H1 (cell line): Measurements from ENCODE around the gene EPS8. TPM values are rescaled to one million over a fixed set of nuclear protein-coding genes. Genes with fewer than 3 reads are reported as not detected.
A peak's percentile ranks its signal among the peaks of the same experiment; 100 is the strongest.

ENCODE experiments used
- CTCF ChIA-PET: fragments of 300-600 bp; sonication (Branson Sonifier 250); formaldehyde crosslinking; loops from one replicate; lab custom pipeline; 2021; ENCODE audit not compliant: partially characterized antibody; lab: Charles Lee
- POLR2A ChIA-PET: fragments of 300-600 bp; sonication (Branson Sonifier 250); formaldehyde crosslinking; loops from one replicate; lab custom pipeline; 2021; ENCODE audit warnings: inconsistent platforms; ENCODE audit not compliant: partially characterized antibody; lab: Charles Lee
- DNase-seq, 2 experiments: peaks; one replicate each; pipeline versions ENCODE4 v3.0.0 to v3.0.0-alpha.2; 2010 to 2022; ENCODE audit warnings: low spot score in 2 of 2, low read depth in 1 of 2, mixed read lengths in 1 of 2
- FAIRE-seq: peaks from 2 replicates; lab custom pipeline; 2011; peaks lifted over from hg19 to GRCh38; lab: Jason Lieb, UNC
- H2AFZ ChIP-seq: 2 replicates; pipeline ENCODE4 v1.8.1; 2012; ENCODE audit warnings: low read length, inconsistent platforms
- H2AK5ac ChIP-seq: 2 replicates; pipeline ENCODE4 v1.6.1; 2013; ENCODE audit warnings: low read depth, low read length
- H2BK120ac ChIP-seq: replicated peaks from 2 replicates; pipeline ENCODE3; 2013; ENCODE audit warnings: low read depth, low read length, inconsistent platforms
- H2BK12ac ChIP-seq: 2 replicates; pipeline ENCODE4 v1.6.1; 2013; ENCODE audit warnings: low read depth, low read length
- H2BK15ac ChIP-seq: 2 replicates; pipeline ENCODE4 v1.6.1; 2013; ENCODE audit warnings: low read length
- H2BK20ac ChIP-seq: 2 replicates; pipeline ENCODE4 v1.6.1; 2013; ENCODE audit warnings: low read length
- H2BK5ac ChIP-seq: 2 replicates; pipeline ENCODE4 v1.6.1; 2013; ENCODE audit warnings: low read depth, low read length
- H3K14ac ChIP-seq: 2 replicates; pipeline ENCODE4 v1.6.1; 2013; ENCODE audit warnings: inconsistent platforms; ENCODE audit not compliant: insufficient read length
- H3K18ac ChIP-seq: 2 replicates; pipeline ENCODE4 v1.6.1; 2013; ENCODE audit warnings: low read length; ENCODE audit errors: extremely low read depth
- H3K23ac ChIP-seq: 2 replicates; pipeline ENCODE4 v1.6.1; 2013; ENCODE audit warnings: inconsistent platforms; ENCODE audit not compliant: insufficient read length
- H3K23me2 ChIP-seq: 2 replicates; pipeline ENCODE4 v1.6.1; 2013; ENCODE audit warnings: low read depth, low read length
- H3K27ac ChIP-seq: 2 replicates; pipeline ENCODE4 v1.6.1; 2011; ENCODE audit warnings: low read depth, low read length, inconsistent platforms
- H3K27me3 ChIP-seq, 4 experiments: replicated peaks in 1 of 4; 1 replicate in 1 of 4; 2 replicates in 3 of 4; pipeline versions ENCODE4 v1.6.1 to v1.8.1; 2011 to 2013; ENCODE audit warnings: low read length in 3 of 4, mild to moderate bottlenecking in 3 of 4, inconsistent platforms in 2 of 4, mixed read lengths in 2 of 4, moderate library complexity in 1 of 4; ENCODE audit not compliant: control insufficient read depth in 3 of 4, insufficient read depth in 3 of 4; ENCODE audit errors: extremely low read depth in 1 of 4
- H3K36me3 ChIP-seq, 4 experiments: 2 replicates each; pipeline versions ENCODE4 v1.6.1 to v1.8.1; 2011 to 2013; ENCODE audit warnings: mild to moderate bottlenecking in 4 of 4, low read length in 3 of 4, moderate library complexity in 2 of 4, control low read depth in 1 of 4, inconsistent platforms in 1 of 4; ENCODE audit not compliant: insufficient read depth in 4 of 4, control insufficient read depth in 2 of 4
- H3K4ac ChIP-seq: replicated peaks from 2 replicates; pipeline ENCODE3; 2013; ENCODE audit warnings: low read length, low read depth, mixed read lengths, inconsistent platforms; ENCODE audit not compliant: insufficient read length
- H3K4me1 ChIP-seq, 4 experiments: replicated peaks in 1 of 4; 1 replicate in 1 of 4; 2 replicates in 3 of 4; pipeline versions ENCODE4 v1.6.1 to v1.8.1; 2011 to 2013; ENCODE audit warnings: low read length in 3 of 4, inconsistent platforms in 2 of 4, mixed read lengths in 1 of 4; ENCODE audit not compliant: insufficient read depth in 4 of 4, control insufficient read depth in 3 of 4
- H3K4me2 ChIP-seq, 2 experiments: 2 replicates each; pipeline versions ENCODE4 v1.6.1 to v1.8.1; 2011 to 2013; ENCODE audit warnings: low read depth in 2 of 2, low read length in 2 of 2, control low read depth in 1 of 2, inconsistent platforms in 1 of 2, mild to moderate bottlenecking in 1 of 2; ENCODE audit not compliant: insufficient read depth in 1 of 2
- H3K4me3 ChIP-seq, 4 experiments: fragments of 200-600, 300-600 bp in 1 of 4; sonication (generic), shearing (Covaris generic), sonication (Bioruptor Twin) in 1 of 4; 2 replicates each; pipeline versions ENCODE4 v1.5.1 to v1.8.1; 2011 to 2016; ENCODE audit warnings: low read length in 4 of 4, low read depth in 3 of 4, control low read depth in 2 of 4, inconsistent platforms in 2 of 4, mild to moderate bottlenecking in 2 of 4, mixed read lengths in 1 of 4, moderate library complexity in 1 of 4; ENCODE audit not compliant: insufficient read depth in 2 of 4; ENCODE audit errors: extremely low read depth in 1 of 4
- H3K56ac ChIP-seq: replicated peaks from 2 replicates; pipeline ENCODE3; 2013; ENCODE audit warnings: low read depth, mild to moderate bottlenecking, mixed read lengths, low read length, inconsistent platforms; ENCODE audit not compliant: insufficient read length
- H3K79me1 ChIP-seq: 2 replicates; pipeline ENCODE4 v1.6.1; 2013; ENCODE audit warnings: low read depth, low read length, control low read depth
- H3K79me2 ChIP-seq, 2 experiments: 2 replicates each; pipeline versions ENCODE4 v1.6.1 to v1.8.1; 2012 to 2013; ENCODE audit warnings: low read length in 2 of 2, mild to moderate bottlenecking in 2 of 2, inconsistent platforms in 1 of 2; ENCODE audit not compliant: insufficient read depth in 2 of 2, control insufficient read depth in 1 of 2
- H3K9ac ChIP-seq, 4 experiments: replicated peaks in 1 of 4; 1 replicate in 1 of 4; 2 replicates in 3 of 4; pipeline versions ENCODE4 v1.6.1 to v1.8.1; 2011 to 2013; ENCODE audit warnings: low read depth in 3 of 4, low read length in 3 of 4, control low read depth in 2 of 4, mild to moderate bottlenecking in 2 of 4, moderate library complexity in 2 of 4, inconsistent platforms in 1 of 4; ENCODE audit errors: extremely low read depth in 1 of 4
- H3K9me3 ChIP-seq, 2 experiments: 2 replicates each; pipeline versions ENCODE4 v1.6.1 to v1.8.1; 2012 to 2013; ENCODE audit warnings: mild to moderate bottlenecking in 2 of 2, moderate library complexity in 2 of 2, control low read depth in 1 of 2, inconsistent platforms in 1 of 2, low read depth in 1 of 2, low read length in 1 of 2, mixed read lengths in 1 of 2; ENCODE audit not compliant: insufficient read depth in 2 of 2
- H4K20me1 ChIP-seq, 2 experiments: replicated peaks in 1 of 2; 2 replicates each; pipeline versions ENCODE3 to v1.8.1; 2011 to 2013; ENCODE audit warnings: inconsistent platforms in 2 of 2, low read length in 2 of 2, mild to moderate bottlenecking in 1 of 2; ENCODE audit not compliant: insufficient read depth in 2 of 2, control insufficient read depth in 1 of 2
- H4K5ac ChIP-seq: 2 replicates; pipeline ENCODE4 v1.6.1; 2013; ENCODE audit warnings: low read length, low read depth, mixed read lengths, inconsistent platforms; ENCODE audit not compliant: insufficient read length
- H4K8ac ChIP-seq: 2 replicates; pipeline ENCODE4 v1.8.0; 2013; ENCODE audit warnings: mild to moderate bottlenecking, moderate library complexity, low read length, inconsistent platforms; ENCODE audit not compliant: insufficient read depth; ENCODE audit errors: extremely low read depth
- H4K91ac ChIP-seq: replicated peaks from 2 replicates; pipeline ENCODE3; 2013; ENCODE audit warnings: low read length, mixed read lengths, inconsistent platforms; ENCODE audit not compliant: insufficient read length
- RXRA ChIP-seq: IDR thresholded peaks from 2 replicates; pipeline ENCODE4 v1.6.1; 2011; ENCODE audit warnings: low read depth, mild to moderate bottlenecking, low read length, moderate library complexity; ENCODE audit not compliant: insufficient read depth
- YY1 ChIP-seq: IDR thresholded peaks from 2 replicates; pipeline ENCODE4 v1.6.1; 2011; ENCODE audit warnings: low read depth, mild to moderate bottlenecking, low read length
- WGBS, 2 experiments: shearing (Covaris generic) in 1 of 2; methylation state at CpG; one replicate each; pipeline versions ENCODE4 v1.1.6 to v1.1.7; 2013 to 2015; ENCODE audit warnings: low lambda C conversion rate in 2 of 2, mixed read lengths in 2 of 2, inconsistent platforms in 1 of 2, low coverage in 1 of 2, missing lambda C conversion rate in 1 of 2; ENCODE audit not compliant: insufficient replicate concordance in 2 of 2, insufficient coverage in 1 of 2, insufficient read length in 1 of 2; ENCODE audit errors: extremely low coverage in 1 of 2, missing lambda C conversion rate in 1 of 2; 5-methylcytosine and 5-hydroxymethylcytosine counted together
- polyA plus RNA-seq, 7 experiments: library from polyadenylated mRNA; depleted of rRNA in 3 of 7; stranded (reverse) in 5 of 7; unstranded in 2 of 7; fragments of >200 nt in 5 of 7; fragments of 200-250 nt in 2 of 7; gene quantifications; 1 replicate in 5 of 7; 2 replicates in 1 of 7; 4 replicates in 1 of 7; pipeline versions ENCODE4 v1.2.1 to v1.2.3, GENCODE V29; 2011 to 2013; ENCODE audit warnings: missing spikeins in 2 of 7, mixed read lengths in 2 of 7
- total RNA-seq: library from RNA; stranded (reverse); fragmentation: NEBNext Ultra II Directional; extraction: Animal tissue kit (Norgen Biotek cat#: 25700); gene quantifications from 2 replicates; pipeline ENCODE4 v1.2.1, GENCODE V29; 2021

EPS8 gene
- total and polyA plus RNA-seq, 2 of the 8 experiments (the other 6 are each of a cell fraction or from before 2014, with no cell fraction given): 3.0 to 4.6 TPM

- H2BK20ac ChIP-seq: no peak overlapping the region
- no peaks in the 10 kb centered on the region for H3K27me3 ChIP-seq
- H3K4me2 ChIP-seq: no peak overlapping the region
- peaks cover 0 to 5% (median 2%) of the 10 kb centered on the region in 4 experiments; a peak in 3 of 7 replicates for H3K4me1 ChIP-seq
- H3K9me3 ChIP-seq: no peaks in the 10 kb centered on the region
- H3K23me2 ChIP-seq: no peaks in the 10 kb centered on the region
- no peak for DNase-seq
- ChIA-PET POLR2A (no interaction called here), CTCF (no interaction called here)
- no peak overlapping the region; the same call in 1 of the 2 replicates for H3K27ac ChIP-seq
- no peaks in the 10 kb centered on the region for H3K36me3 ChIP-seq
- no peak overlapping the region for H2BK120ac ChIP-seq
- no peak overlapping the region; the same call in 1 of the 2 replicates for H2BK5ac ChIP-seq
- H2BK15ac ChIP-seq: no peak overlapping the region
- H2AK5ac ChIP-seq: no peak overlapping the region
- no peak overlapping the region for H3K14ac ChIP-seq
- WGBS, 2 experiments: 87% methylated on average over 6 of the region's 6 CpGs; no CpG with 5 or more reads in 1 of the 2 experiments
- H4K20me1 ChIP-seq: no peaks in the 10 kb centered on the region
- no peak overlapping the region for H3K4me3 ChIP-seq
- H4K8ac ChIP-seq: no peak overlapping the region
- no peak overlapping the region for H3K18ac ChIP-seq
- H4K5ac ChIP-seq: no peak overlapping the region
- H3K23ac ChIP-seq: no peak overlapping the region
- no peak overlapping the region for H2BK12ac ChIP-seq
- H3K79me1 ChIP-seq: no peaks in the 10 kb centered on the region
- no peak overlapping the region for H3K4ac ChIP-seq
- H4K91ac ChIP-seq: no peak overlapping the region
- peak overlapping the region; percentile 24; the same call in 1 of the 2 replicates for H2AFZ ChIP-seq
- H3K9ac ChIP-seq: no peak overlapping the region
- no peak for TF ChIP-seq RXRA
- no peak for TF ChIP-seq YY1
- TF ChIP-seq, all 59 proteins: peak for 0
- no peak overlapping the region for H3K56ac ChIP-seq
- no peak for FAIRE-seq
- H3K79me2 ChIP-seq: no peaks in the 10 kb centered on the region
These were observed 79.6 kb downstream of the EPS8 start for GRCh38 chr12:15709551-15709950.
